Measurements from ENCODE around the gene IL22RA2. TPM values are rescaled to one million over a fixed set of nuclear protein-coding genes. Genes with fewer than 3 reads are reported as not detected.

Gene IL22RA2
- total RNA-seq, 2 donors from 2014 or later, result not detected

DNA sequence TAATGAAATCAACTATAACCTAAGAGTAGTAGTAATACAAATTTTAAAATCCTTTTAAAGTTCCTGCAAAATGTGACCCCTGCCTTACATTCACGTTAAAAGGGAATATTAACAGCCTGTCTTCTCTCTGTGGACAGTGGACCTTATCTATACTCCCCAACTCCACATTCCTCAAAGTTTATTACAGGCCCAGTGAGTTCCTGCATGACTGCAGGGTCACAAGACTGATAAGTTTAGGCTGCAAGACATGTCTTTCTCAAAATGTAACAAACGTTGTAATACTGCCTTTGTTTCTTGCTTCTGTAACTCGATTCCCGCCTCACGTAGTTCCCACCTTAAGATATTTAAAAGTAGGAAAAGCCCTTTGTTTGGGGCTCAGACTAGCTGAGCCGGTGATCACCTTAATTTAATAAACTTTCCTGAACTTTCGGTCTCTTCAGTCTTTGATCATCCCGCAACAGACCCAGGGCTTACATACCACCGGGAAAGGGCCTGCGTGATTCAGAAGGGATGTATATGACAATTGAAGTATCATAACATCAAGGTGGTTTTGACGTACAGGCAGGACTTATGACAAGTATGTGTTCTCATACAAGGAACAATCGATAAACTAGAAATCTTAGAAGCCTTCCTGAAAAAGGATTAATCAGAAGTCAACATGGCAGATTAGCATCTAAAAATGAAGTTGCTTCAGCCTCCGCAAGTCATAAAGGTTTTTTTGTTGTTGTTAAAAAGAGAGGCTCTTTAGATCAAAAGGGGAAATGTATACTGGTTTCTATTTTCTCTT lies 3.0 kb downstream of the IL22RA2 start:
- Mint-ChIP-seq H3K27ac (no peak overlapping the region), H3K9me3 (peaks cover 3% of the 10 kb centered on the region), H3K36me3 (peaks cover 25% of the 10 kb centered on the region), H3K4me1 (ENCODE audit: low read depth in 2 of 2) (peaks cover 12 to 23% of the 10 kb centered on the region in 2 donors), H3K27me3 (peaks cover 14 to 17% of the 10 kb centered on the region in 2 donors), H3K4me3 (no peak overlapping the region)
- ATAC-seq (no peak), DNase-seq (ENCODE audit: low spot score) (no peak)

DNA sequence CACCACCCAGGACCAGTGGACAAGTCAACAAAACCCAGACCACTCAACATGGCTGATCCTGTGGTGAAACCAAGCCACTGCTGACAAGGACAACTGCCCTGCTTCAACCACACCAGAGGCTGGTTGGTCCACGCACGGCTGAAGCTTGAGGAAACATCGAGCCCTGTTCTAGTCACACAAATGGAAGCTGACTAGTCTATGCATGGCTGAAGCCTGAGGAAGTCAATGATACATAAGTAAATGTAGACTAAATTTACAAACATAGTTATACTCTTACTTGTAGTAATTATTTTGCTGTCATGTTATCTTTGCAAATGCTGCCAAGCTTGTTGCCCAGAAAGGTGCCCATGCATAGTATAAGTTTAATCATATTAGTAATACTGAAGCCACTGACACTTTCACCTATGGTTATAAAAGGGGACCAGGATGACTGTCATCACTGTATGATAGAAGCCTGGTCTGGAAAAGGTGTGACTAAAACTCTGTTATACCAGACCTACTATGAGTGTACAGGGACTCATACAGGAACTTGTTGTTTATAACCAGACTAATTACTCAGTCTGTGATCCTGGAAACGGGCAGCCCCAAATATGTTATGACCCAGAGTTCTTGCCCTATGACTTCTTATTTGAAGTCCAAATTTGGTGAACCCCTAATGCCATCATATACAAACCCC lies 5.6 kb downstream of the IL22RA2 start:
- no peak for DNase-seq (ENCODE audit: low spot score)
- peaks cover 14 to 20% of the 10 kb centered on the region in 2 donors for H3K27me3 Mint-ChIP-seq
- H3K4me3 Mint-ChIP-seq, result peak overlapping the region; percentile 11
- peak; percentile 73 to 75 for ATAC-seq
- peaks cover 9% of the 10 kb centered on the region for H3K9me3 Mint-ChIP-seq
- peaks cover 32 to 41% of the 10 kb centered on the region in 2 donors for H3K4me1 Mint-ChIP-seq (ENCODE audit: low read depth in 2 of 2)
- H3K36me3 Mint-ChIP-seq, result peaks cover 40% of the 10 kb centered on the region
- H3K27ac Mint-ChIP-seq, result peak overlapping the region; percentile 13 to 47

DNA sequence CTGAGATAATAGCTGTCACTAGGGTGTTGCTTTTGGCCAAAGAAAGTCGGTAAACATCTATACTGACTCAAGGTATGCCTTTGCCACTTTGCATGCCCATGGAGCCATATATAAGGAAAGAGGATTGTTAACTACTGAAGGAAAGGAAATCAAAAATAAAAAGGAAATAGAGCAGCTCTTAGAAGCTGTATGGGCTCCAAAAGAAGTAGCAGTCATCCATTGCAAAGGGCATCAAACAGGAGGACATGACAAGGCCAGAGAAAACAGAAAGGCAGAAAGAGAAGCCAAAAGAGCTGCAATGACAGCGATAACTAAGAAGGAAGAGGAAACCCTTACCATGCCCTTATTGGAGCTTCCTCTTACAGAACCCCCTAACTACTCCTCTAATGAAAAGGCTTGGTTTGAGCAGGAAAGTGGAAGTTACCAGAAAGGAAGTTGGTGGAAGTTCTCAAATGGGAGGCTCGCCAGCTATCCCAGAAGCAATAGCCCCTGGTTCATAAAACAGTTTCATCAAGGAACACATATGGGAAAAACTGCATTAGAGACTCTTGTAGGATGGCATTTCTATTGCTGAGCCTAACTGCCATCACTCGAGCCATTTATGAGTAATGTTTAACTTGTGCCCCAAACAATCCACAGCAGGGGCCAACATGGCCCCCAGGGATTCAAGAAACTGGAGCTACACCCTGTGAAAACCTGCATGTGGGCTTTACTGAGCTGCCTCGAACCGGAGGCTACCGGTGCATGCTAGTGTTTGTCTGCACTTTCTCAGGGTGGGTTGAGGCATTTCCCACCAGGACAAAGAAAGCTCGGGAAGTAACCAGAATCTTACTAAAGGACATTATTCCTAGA lies 7.0 kb downstream of the IL22RA2 start:
- Mint-ChIP-seq H3K4me3 (peak overlapping the region; percentile 70), H3K4me1 (ENCODE audit: low read depth in 2 of 2) (peaks cover 32 to 41% of the 10 kb centered on the region in 2 donors), H3K36me3 (peaks cover 40% of the 10 kb centered on the region), H3K27me3 (peaks cover 14 to 23% of the 10 kb centered on the region in 2 donors), H3K9me3 (peaks cover 9% of the 10 kb centered on the region), H3K27ac (peak overlapping the region; percentile 46 to 52)
- DNase-seq (ENCODE audit: low spot score) (no peak), ATAC-seq (no peak)

DNA sequence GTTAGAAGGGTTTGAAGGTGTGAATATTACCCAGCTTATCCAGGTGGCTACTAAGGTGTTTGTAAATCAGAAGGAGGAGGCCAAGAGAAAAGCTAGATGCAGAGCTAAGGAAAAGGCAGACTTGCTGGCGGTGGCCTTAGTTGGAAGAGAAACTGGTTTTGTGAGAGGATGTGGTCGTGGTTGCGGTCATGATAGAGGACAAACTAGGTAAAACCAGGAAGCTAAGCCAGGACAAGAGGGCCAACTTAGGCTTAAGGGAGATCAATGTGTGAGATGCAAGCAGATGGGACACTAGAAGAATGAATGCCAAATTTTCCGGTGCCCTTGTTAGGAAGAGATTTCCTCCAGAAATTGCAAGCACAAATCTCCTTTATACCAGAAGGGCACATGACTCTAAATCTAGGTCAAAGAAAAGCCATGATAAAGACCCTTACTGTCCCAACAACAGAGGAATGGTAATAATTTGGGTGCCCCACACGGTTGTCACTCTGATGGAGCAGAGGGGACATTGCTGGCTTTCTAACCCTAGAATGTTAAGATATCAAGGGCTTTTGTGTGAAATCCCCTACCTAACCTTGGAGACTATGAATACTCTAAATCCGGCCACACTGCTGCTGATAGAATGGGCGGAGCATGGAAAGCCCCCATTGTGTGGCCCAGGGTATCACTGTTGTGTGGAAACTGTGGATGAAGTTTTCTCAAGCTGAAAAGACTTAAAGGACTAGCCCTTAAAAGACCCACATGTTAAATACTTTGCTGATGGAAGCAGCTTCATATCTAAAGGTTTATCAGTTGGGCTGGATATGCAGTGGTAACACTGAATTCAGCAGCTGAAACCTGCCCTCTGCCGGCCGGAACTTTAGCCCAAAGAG lies 7.8 kb downstream of the IL22RA2 start:
- Mint-ChIP-seq H3K9me3 (peaks cover 9% of the 10 kb centered on the region), H3K27ac (peak overlapping the region; percentile 46 to 52), H3K36me3 (peaks cover 46% of the 10 kb centered on the region), H3K4me3 (peak overlapping the region; percentile 70), H3K4me1 (ENCODE audit: low read depth in 2 of 2) (peaks cover 32 to 47% of the 10 kb centered on the region in 2 donors), H3K27me3 (peaks cover 22 to 25% of the 10 kb centered on the region in 2 donors)
- ATAC-seq, result peak; percentile 64 to 78
- peak; percentile 74 for DNase-seq (ENCODE audit: low spot score)

DNA sequence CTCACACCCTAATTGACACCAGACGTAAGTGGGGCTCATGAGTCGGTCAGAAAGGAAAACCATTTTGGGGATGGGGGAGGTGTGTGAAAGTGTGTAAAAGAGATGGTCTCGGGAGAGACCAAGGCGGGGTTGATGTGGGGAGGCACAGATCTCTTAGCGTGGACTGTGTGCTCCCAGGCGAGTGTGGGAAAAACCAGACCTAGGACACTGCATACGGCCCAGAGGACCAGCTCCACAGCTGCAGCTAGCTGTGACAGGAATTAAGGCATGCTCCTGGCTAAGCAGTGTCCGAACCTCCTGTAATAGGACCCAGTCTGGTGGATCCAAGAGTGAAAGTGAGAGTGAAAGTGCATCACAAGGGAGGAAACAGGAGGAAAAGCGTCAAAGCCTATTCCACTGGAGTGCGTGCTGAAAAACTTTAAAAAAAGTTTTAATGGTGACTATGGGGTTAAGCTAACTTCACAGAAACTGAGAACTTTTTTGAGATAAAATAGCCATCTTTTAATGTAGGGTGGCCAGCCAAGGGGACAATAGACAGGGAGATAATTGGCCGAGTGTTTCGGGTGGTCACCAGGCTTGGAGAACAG lies 9.6 kb downstream of the IL22RA2 start:
- peaks cover 6% of the 10 kb centered on the region for H3K9me3 Mint-ChIP-seq
- DNase-seq (ENCODE audit: low spot score) (no peak), ATAC-seq (no peak)
- peaks cover 8 to 22% of the 10 kb centered on the region in 2 donors for H3K27me3 Mint-ChIP-seq
- peak overlapping the region; percentile 46 to 52 for H3K27ac Mint-ChIP-seq
- peak overlapping the region; percentile 32 for H3K4me3 Mint-ChIP-seq
- H3K4me1 Mint-ChIP-seq (ENCODE audit: low read depth in 2 of 2), result peaks cover 35 to 47% of the 10 kb centered on the region in 2 donors
- peaks cover 41% of the 10 kb centered on the region for H3K36me3 Mint-ChIP-seq

DNA sequence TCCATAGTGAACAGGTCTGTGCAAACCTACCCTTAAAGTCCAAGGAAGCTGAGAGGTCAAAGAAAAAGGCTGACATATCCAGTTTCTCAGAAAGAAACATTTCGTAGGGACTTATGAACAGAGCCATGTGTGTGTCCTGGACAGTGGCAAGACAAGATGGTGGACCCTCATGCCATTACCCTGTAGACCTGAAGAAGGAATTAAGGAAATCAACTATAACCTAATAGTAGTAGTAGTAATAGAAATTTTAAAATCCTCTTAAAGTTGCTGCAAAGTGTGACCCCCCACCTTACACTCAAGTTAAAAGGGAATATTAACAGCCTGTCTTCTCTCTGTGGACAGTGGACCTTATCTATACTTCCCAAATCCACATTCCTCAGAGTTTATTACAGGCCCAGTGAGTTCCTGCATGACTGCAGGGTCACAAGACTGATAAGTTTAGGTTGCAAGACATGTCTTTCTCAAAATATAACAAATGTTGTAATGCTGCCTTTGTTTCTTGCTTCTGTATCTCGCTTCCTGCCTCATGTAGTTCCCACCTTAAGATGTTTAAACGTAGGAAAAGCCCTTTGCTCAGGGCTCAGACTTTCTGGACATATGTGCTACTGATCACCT lies 10.6 kb downstream of the IL22RA2 start:
- DNase-seq (ENCODE audit: low spot score) (no peak), ATAC-seq (no peak)
- Mint-ChIP-seq H3K4me3 (no peak overlapping the region), H3K36me3 (peaks cover 40% of the 10 kb centered on the region), H3K4me1 (ENCODE audit: low read depth in 2 of 2) (peaks cover 38 to 42% of the 10 kb centered on the region in 2 donors), H3K27ac (no peak overlapping the region), H3K9me3 (peaks cover 6% of the 10 kb centered on the region), H3K27me3 (peaks cover 8 to 22% of the 10 kb centered on the region in 2 donors)

DNA sequence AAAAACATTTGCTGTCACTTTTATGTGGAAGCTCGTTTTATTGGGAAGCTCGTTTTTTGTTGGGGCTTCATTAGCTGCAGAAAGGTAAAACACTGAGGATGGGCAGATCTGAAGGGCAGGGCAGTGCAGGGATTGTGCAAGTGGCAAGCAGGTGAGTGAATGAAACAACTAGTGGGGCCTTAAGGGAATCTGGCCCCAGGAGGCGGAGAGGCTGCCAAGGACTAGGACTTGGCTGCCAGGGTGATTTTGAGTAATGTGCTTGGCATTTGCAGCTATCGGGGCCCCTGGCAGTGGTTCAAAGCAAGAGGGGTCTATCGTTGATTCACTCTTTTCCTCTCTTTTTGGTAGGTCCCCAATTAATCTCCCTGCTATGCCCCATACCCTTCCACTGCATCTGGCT lies 11.5 kb downstream of the IL22RA2 start:
- no peak overlapping the region for H3K27ac Mint-ChIP-seq
- no peak overlapping the region for H3K4me3 Mint-ChIP-seq
- ATAC-seq (no peak), DNase-seq (ENCODE audit: low spot score) (no peak)
- H3K4me1 Mint-ChIP-seq (ENCODE audit: low read depth in 2 of 2), result peaks cover 34 to 36% of the 10 kb centered on the region in 2 donors
- peaks cover 6% of the 10 kb centered on the region for H3K9me3 Mint-ChIP-seq
- peaks cover 8 to 22% of the 10 kb centered on the region in 2 donors for H3K27me3 Mint-ChIP-seq
- H3K36me3 Mint-ChIP-seq, result peaks cover 37% of the 10 kb centered on the region

DNA sequence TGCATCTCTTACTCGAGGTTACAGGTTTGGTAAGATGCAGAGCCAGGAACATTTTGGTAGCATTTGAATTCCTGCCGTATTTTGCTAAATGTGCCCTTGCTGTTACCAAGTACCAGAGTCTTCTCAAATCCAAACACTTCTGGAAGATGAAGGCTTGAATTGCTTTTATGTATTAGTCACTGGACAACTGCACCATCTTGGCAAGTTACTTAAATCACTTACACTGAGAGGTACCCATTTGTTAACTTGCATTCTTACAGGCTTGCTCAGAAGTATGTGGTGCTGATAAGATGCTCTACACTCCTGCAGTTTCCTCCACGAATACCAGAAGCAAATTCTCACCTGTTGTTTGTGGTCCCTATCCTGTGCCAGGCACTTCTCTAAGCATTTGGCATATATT lies 12.7 kb downstream of the IL22RA2 start:
- H3K9me3 Mint-ChIP-seq, result peaks cover 6% of the 10 kb centered on the region
- H3K4me1 Mint-ChIP-seq (ENCODE audit: low read depth in 2 of 2), result peaks cover 37% of the 10 kb centered on the region in 2 donors
- no peak overlapping the region for H3K27ac Mint-ChIP-seq
- no peak for ATAC-seq
- H3K36me3 Mint-ChIP-seq, result peaks cover 32% of the 10 kb centered on the region
- H3K27me3 Mint-ChIP-seq, result peaks cover 8 to 19% of the 10 kb centered on the region in 2 donors
- no peak overlapping the region for H3K4me3 Mint-ChIP-seq
- DNase-seq (ENCODE audit: low spot score), result no peak

DNA sequence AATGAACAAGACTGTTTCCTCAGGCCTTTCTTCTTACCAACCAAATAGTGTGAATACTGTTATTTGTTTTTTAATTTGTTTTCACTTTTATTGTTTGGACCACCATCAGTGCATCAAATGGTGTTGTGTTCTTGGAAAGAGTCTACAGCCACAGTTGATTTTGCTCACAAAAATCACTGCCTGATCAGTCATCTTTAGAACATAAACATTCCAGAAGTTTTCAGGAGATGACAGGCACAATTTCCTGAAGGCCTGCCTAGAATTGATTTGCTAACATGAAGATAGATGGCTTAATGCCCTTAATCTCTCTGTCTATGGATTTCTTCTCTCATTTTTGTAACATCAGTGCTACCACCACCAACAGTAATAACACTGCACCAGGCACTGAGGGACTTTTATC lies 13.5 kb downstream of the IL22RA2 start:
- Mint-ChIP-seq H3K27me3 (peaks cover 8 to 19% of the 10 kb centered on the region in 2 donors), H3K4me3 (no peak overlapping the region), H3K4me1 (ENCODE audit: low read depth in 2 of 2) (peaks cover 34 to 35% of the 10 kb centered on the region in 2 donors), H3K9me3 (peaks cover 6% of the 10 kb centered on the region), H3K36me3 (peaks cover 31% of the 10 kb centered on the region), H3K27ac (peak overlapping the region in 1 of 2 donors; percentile 10)
- ATAC-seq, result no peak
- DNase-seq (ENCODE audit: low spot score), result no peak

DNA sequence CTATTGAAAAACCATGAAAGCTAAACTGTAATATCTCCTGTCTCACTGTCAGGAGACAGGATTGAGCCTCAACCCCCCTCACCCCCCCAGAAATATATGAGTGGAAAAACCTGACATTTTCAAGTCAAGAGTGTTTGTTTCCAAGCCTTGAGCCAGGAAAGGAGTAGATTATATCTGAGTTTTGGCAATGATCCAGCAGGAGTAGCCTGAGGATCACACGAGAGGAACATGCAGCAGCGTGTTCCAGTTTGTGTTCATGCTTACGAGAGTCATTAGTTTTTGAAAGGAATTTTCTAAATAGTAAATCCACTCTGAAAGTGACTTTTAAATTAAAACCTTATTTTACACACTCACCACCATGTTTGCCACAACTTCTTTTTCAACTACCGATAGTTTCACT lies 15.8 kb downstream of the IL22RA2 start:
- peaks cover 20 to 22% of the 10 kb centered on the region in 2 donors for H3K4me1 Mint-ChIP-seq (ENCODE audit: low read depth in 2 of 2)
- ATAC-seq (no peak), DNase-seq (ENCODE audit: low spot score) (no peak)
- no peak overlapping the region for H3K27ac Mint-ChIP-seq
- peaks cover 8 to 11% of the 10 kb centered on the region in 2 donors for H3K27me3 Mint-ChIP-seq
- no peak overlapping the region for H3K4me3 Mint-ChIP-seq
- H3K36me3 Mint-ChIP-seq, result peaks cover 21% of the 10 kb centered on the region
- H3K9me3 Mint-ChIP-seq, result no peaks in the 10 kb centered on the region

DNA sequence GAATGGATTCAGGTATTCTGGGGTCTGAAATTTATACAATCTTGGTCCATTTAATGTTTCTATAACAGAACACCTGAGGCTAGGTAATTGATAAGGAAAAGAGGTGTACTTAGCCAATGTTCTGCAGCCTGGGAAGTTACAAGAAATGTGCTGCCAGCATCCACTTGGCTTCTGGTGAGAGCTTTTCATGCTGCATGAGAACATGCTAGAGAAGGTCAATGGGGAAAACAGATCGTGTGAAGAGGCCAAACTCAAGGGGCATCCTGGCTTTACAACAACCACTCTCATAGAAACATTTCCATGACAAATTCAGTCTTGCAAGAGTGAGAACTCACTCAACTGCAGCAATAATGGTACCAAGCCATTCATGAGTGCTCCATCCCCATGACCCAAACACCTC lies 16.8 kb downstream of the IL22RA2 start:
- DNase-seq (ENCODE audit: low spot score), result no peak
- Mint-ChIP-seq H3K27ac (peak overlapping the region; percentile 79 to 89), H3K9me3 (no peaks in the 10 kb centered on the region), H3K36me3 (peaks cover 21% of the 10 kb centered on the region), H3K27me3 (peaks cover 8% of the 10 kb centered on the region in 2 donors), H3K4me1 (ENCODE audit: low read depth in 2 of 2) (peaks cover 20 to 22% of the 10 kb centered on the region in 2 donors), H3K4me3 (peak overlapping the region; percentile 9)
- ATAC-seq, result no peak

DNA sequence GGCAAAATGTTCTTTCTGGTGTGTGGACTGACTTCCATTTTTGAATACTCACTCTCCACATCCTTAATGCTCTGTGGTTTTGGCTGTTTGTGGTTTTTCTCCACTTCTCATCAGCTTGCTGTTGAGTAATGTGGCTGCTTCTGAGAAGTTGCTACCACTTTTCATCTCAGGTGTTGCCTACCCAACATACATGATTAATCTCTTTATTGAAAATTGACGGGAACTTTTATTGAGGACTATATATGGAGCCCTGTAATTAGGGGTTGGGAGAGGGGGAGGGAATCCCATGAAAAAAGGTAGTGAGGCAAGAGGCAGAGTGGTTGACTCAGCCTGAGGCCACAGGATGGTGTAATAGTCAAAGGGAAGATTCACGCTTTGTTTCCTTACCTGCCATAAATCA lies 17.6 kb downstream of the IL22RA2 start:
- Mint-ChIP-seq H3K4me1 (ENCODE audit: low read depth in 2 of 2) (peaks cover 16 to 20% of the 10 kb centered on the region in 2 donors), H3K4me3 (peak overlapping the region; percentile 72), H3K27ac (peak overlapping the region; percentile 79 to 89), H3K36me3 (peaks cover 21% of the 10 kb centered on the region), H3K9me3 (no peaks in the 10 kb centered on the region), H3K27me3 (peaks cover 2 to 6% of the 10 kb centered on the region in 2 donors)
- DNase-seq (ENCODE audit: low spot score), result peak; percentile 76
- peak; percentile 93 for ATAC-seq
